ENCODE data around the gene EPAS1. TPM values are rescaled to one million over a fixed set of nuclear protein-coding genes. Genes with fewer than 3 reads are reported as not detected.

Gene EPAS1
- total and polyA plus RNA-seq, 2 of the 8 experiments (the other 6 are each of a cell fraction or from before 2014, with no cell fraction given): 2.0 to 4.9 TPM

GRCh38 chr2:46284260-46284659 lies 12.9 kb upstream of the EPAS1 start:
- Histone ChIP-seq H2BK5ac (ENCODE audit: low read depth, low read length) (no peak overlapping the region), H3K4me2 (ENCODE audit: insufficient read depth in 1 of 2, low read depth in 2 of 2, low read length in 2 of 2) (no peak overlapping the region), H3K4ac (replicated peaks; ENCODE audit: insufficient read length, low read depth, low read length) (no peak overlapping the region), H3K4me3 (ENCODE audit: extremely low read depth in 1 of 4, insufficient read depth in 2 of 4, low read depth in 3 of 4, low read length in 4 of 4) (no peak overlapping the region), H3K56ac (replicated peaks; ENCODE audit: insufficient read length, low read depth, low read length) (no peak overlapping the region), H2AFZ (ENCODE audit: low read length) (no peak overlapping the region), H2BK15ac (ENCODE audit: low read length) (no peak overlapping the region), H3K27me3 (replicated peaks in 1 of 4; ENCODE audit: control insufficient read depth in 3 of 4, extremely low read depth in 1 of 4, insufficient read depth in 3 of 4, low read length in 3 of 4) (no peaks in the 10 kb centered on the region), H3K23me2 (ENCODE audit: low read depth, low read length) (no peaks in the 10 kb centered on the region; the same call in 1 of the 2 replicates), H3K27ac (ENCODE audit: low read depth, low read length) (no peak overlapping the region), H4K8ac (ENCODE audit: extremely low read depth, insufficient read depth, low read length) (no peak overlapping the region), H3K9ac (replicated peaks in 1 of 4; ENCODE audit: extremely low read depth in 1 of 4, low read depth in 3 of 4, low read length in 3 of 4) (no peak overlapping the region), H3K4me1 (replicated peaks in 1 of 4; ENCODE audit: control insufficient read depth in 3 of 4, insufficient read depth in 4 of 4, low read length in 3 of 4) (peaks cover 0 to 7% (median 0%) of the 10 kb centered on the region in 4 experiments; a peak in 3 of 7 replicates), H3K18ac (ENCODE audit: extremely low read depth, low read length) (no peak overlapping the region; the same call in 1 of the 2 replicates), H2BK12ac (ENCODE audit: low read depth, low read length) (peak overlapping the region; percentile 17; the same call in 1 of the 2 replicates), H4K20me1 (replicated peaks in 1 of 2; ENCODE audit: control insufficient read depth in 1 of 2, insufficient read depth in 2 of 2, low read length in 2 of 2) (no peaks in the 10 kb centered on the region), H3K14ac (ENCODE audit: insufficient read length) (no peak overlapping the region), H3K9me3 (ENCODE audit: insufficient read depth in 2 of 2, low read depth in 1 of 2, low read length in 1 of 2) (no peaks in the 10 kb centered on the region), H3K79me1 (ENCODE audit: low read depth, low read length) (no peaks in the 10 kb centered on the region), H4K5ac (ENCODE audit: insufficient read length, low read depth, low read length) (no peak overlapping the region), H3K79me2 (ENCODE audit: control insufficient read depth in 1 of 2, insufficient read depth in 2 of 2, low read length in 2 of 2) (no peaks in the 10 kb centered on the region), H2BK120ac (replicated peaks; ENCODE audit: low read depth, low read length) (no peak overlapping the region), H4K91ac (replicated peaks; ENCODE audit: insufficient read length, low read length) (no peak overlapping the region), H3K23ac (ENCODE audit: insufficient read length) (no peak overlapping the region), H2AK5ac (ENCODE audit: low read depth, low read length) (no peak overlapping the region), H3K36me3 (ENCODE audit: control insufficient read depth in 2 of 4, insufficient read depth in 4 of 4, low read length in 3 of 4) (no peaks in the 10 kb centered on the region), H2BK20ac (ENCODE audit: low read length) (no peak overlapping the region)
- TF ChIP-seq ATF3 (IDR thresholded peaks at IDR 0.05; ENCODE audit: insufficient read depth, low read depth, low read length): no peak
- ChIA-PET POLR2A (ENCODE audit: partially characterized antibody) (no interaction called here), CTCF (ENCODE audit: partially characterized antibody) (interaction anchor here (0.7 to 2.6 kb wide), 5 partner anchors 8 to 221 kb away, joined by 3 to 17 read pairs (median 3); no protein-coding TSS in a partner anchor)
- 100% methylated on average over 1 of the region's 1 CpG; no CpG with 5 or more reads in 1 of the 2 experiments for WGBS, 2 experiments (ENCODE audit: extremely low coverage in 1 of 2, insufficient coverage in 1 of 2, insufficient read length in 1 of 2, insufficient replicate concordance in 2 of 2, low coverage in 1 of 2, low lambda C conversion rate in 2 of 2, missing lambda C conversion rate in 1 of 2)
- no peak for FAIRE-seq
- no peak for DNase-seq (ENCODE audit: low read depth in 1 of 2, low spot score in 2 of 2)
